Measurements from ENCODE around the gene NR3C2.

GRCh38 chr4:148074462-148074861, 367.8 kb downstream of the NR3C2 start:
- TF ChIP-seq TAF1 (conservative IDR thresholded peaks at IDR 0.05) (no peak), JUND (IDR thresholded peaks at IDR 0.05) (no peak), CTCF (IDR thresholded peaks at IDR 0.05; ENCODE audit: low read depth, low read length, missing input control) (no peak), YY1 (IDR thresholded peaks at IDR 0.05) (no peak), SP1 (IDR thresholded peaks at IDR 0.05) (no peak), RXRA (IDR thresholded peaks at IDR 0.05) (no peak), GABPA (IDR thresholded peaks at IDR 0.05 in 1 of 2, conservative IDR thresholded peaks at IDR 0.05 in 1 of 2) (no peak), EGR1 (IDR thresholded peaks at IDR 0.05; ENCODE audit: low read depth in 2 of 2) (no peak), ZBTB33 (IDR thresholded peaks at IDR 0.05) (no peak), FOXA1 (IDR thresholded peaks at IDR 0.05) (no peak), HNF4A (conservative IDR thresholded peaks at IDR 0.05) (no peak)
- TF ChIP-seq, protein P1, sequence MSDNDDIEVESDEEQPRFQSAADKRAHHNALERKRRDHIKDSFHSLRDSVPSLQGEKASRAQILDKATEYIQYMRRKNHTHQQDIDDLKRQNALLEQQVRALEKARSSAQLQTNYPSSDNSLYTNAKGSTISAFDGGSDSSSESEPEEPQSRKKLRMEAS (IDR thresholded peaks at IDR 0.05) = no peak
- TF ChIP-seq, protein P2, sequence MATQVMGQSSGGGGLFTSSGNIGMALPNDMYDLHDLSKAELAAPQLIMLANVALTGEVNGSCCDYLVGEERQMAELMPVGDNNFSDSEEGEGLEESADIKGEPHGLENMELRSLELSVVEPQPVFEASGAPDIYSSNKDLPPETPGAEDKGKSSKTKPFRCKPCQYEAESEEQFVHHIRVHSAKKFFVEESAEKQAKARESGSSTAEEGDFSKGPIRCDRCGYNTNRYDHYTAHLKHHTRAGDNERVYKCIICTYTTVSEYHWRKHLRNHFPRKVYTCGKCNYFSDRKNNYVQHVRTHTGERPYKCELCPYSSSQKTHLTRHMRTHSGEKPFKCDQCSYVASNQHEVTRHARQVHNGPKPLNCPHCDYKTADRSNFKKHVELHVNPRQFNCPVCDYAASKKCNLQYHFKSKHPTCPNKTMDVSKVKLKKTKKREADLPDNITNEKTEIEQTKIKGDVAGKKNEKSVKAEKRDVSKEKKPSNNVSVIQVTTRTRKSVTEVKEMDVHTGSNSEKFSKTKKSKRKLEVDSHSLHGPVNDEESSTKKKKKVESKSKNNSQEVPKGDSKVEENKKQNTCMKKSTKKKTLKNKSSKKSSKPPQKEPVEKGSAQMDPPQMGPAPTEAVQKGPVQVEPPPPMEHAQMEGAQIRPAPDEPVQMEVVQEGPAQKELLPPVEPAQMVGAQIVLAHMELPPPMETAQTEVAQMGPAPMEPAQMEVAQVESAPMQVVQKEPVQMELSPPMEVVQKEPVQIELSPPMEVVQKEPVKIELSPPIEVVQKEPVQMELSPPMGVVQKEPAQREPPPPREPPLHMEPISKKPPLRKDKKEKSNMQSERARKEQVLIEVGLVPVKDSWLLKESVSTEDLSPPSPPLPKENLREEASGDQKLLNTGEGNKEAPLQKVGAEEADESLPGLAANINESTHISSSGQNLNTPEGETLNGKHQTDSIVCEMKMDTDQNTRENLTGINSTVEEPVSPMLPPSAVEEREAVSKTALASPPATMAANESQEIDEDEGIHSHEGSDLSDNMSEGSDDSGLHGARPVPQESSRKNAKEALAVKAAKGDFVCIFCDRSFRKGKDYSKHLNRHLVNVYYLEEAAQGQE (IDR thresholded peaks at IDR 0.05) = no peak
- TF ChIP-seq, protein P3, sequence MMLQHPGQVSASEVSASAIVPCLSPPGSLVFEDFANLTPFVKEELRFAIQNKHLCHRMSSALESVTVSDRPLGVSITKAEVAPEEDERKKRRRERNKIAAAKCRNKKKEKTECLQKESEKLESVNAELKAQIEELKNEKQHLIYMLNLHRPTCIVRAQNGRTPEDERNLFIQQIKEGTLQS (IDR thresholded peaks at IDR 0.05) = no peak
